ENCODE data around the gene HOXC6. TPM values are rescaled to one million over a fixed set of nuclear protein-coding genes. Genes with fewer than 3 reads are reported as not detected.

HOXC6 gene
- total RNA-seq, 1 donor from 2014 or later = not detected

DNA sequence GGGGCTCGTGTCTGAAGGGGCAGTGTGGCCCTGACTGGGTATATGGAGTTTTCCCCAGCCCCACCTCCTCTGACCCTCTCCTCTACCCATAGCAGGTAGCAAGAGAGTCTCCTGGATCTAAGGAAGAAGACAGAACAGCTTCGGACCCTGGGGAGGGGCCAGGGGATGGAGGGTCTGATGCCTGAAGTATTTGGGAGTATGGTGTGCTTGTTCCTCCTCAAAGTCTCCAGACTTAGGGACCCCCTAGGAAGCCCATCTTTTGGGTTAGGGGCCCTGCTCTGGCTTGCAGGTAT, 20.0 kb upstream of the HOXC6 start:
- TF ChIP-seq, protein P1, sequence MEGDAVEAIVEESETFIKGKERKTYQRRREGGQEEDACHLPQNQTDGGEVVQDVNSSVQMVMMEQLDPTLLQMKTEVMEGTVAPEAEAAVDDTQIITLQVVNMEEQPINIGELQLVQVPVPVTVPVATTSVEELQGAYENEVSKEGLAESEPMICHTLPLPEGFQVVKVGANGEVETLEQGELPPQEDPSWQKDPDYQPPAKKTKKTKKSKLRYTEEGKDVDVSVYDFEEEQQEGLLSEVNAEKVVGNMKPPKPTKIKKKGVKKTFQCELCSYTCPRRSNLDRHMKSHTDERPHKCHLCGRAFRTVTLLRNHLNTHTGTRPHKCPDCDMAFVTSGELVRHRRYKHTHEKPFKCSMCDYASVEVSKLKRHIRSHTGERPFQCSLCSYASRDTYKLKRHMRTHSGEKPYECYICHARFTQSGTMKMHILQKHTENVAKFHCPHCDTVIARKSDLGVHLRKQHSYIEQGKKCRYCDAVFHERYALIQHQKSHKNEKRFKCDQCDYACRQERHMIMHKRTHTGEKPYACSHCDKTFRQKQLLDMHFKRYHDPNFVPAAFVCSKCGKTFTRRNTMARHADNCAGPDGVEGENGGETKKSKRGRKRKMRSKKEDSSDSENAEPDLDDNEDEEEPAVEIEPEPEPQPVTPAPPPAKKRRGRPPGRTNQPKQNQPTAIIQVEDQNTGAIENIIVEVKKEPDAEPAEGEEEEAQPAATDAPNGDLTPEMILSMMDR (IDR thresholded peaks at IDR 0.05; ENCODE audit: insufficient read depth, low read length, severe bottlenecking) = no peak
- no peak for FAIRE-seq
- Histone ChIP-seq H3K27me3 (ENCODE audit: control insufficient read depth, insufficient read depth, low read length) (peaks cover 75% of the 10 kb centered on the region), H3K4me3 (ENCODE audit: low read depth, low read length) (no peak overlapping the region), H3K36me3 (ENCODE audit: control insufficient read depth, insufficient read depth, low read length) (no peaks in the 10 kb centered on the region)
- DNase-seq (ENCODE audit: low read depth) = no peak

DNA sequence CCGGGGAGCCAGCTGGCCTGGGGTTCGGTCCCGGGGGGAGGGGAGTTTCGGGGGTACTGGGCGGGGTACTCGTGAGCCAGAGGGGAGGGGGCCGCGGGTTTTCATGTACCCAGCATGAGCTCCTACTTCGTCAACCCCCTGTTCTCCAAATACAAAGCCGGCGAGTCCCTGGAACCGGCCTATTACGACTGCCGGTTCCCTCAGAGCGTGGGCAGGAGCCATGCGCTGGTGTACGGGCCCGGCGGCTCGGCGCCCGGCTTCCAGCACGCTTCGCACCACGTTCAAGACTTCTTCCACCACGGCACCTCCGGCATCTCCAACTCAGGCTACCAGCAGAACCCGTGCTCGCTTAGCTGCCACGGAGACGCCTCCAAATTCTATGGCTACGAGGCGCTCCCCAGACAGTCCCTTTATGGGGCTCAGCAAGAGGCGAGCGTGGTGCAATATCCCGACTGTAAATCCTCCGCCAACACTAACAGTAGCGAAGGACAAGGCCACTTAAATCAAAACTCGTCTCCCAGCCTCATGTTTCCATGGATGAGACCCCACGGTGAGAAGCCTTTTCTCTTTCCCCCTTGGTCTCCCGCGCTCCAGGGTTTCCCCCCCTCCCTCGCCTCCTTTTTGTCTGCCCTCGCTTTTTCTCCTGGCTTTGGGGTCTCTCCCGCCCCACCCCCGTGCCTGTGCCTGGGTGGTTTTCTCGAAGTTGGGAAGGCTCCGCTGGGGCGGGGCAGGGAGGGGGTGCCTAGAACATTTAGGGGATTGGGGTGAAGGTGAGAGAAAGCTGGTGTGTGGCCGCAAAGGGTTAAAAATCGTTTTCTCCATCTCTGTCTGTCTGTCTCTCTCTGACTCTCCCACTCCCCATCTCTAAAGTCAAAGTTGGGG, 18.8 kb upstream of the HOXC6 start:
- Histone ChIP-seq H3K27me3 (ENCODE audit: control insufficient read depth, insufficient read depth, low read length) (peaks cover 76% of the 10 kb centered on the region), H3K4me3 (ENCODE audit: low read depth, low read length) (no peak overlapping the region), H3K36me3 (ENCODE audit: control insufficient read depth, insufficient read depth, low read length) (no peaks in the 10 kb centered on the region)
- TF ChIP-seq, protein P1 (IDR thresholded peaks at IDR 0.05; ENCODE audit: insufficient read depth, low read length, severe bottlenecking) = no peak
- FAIRE-seq (no peak), DNase-seq (ENCODE audit: low read depth) (no peak)

DNA sequence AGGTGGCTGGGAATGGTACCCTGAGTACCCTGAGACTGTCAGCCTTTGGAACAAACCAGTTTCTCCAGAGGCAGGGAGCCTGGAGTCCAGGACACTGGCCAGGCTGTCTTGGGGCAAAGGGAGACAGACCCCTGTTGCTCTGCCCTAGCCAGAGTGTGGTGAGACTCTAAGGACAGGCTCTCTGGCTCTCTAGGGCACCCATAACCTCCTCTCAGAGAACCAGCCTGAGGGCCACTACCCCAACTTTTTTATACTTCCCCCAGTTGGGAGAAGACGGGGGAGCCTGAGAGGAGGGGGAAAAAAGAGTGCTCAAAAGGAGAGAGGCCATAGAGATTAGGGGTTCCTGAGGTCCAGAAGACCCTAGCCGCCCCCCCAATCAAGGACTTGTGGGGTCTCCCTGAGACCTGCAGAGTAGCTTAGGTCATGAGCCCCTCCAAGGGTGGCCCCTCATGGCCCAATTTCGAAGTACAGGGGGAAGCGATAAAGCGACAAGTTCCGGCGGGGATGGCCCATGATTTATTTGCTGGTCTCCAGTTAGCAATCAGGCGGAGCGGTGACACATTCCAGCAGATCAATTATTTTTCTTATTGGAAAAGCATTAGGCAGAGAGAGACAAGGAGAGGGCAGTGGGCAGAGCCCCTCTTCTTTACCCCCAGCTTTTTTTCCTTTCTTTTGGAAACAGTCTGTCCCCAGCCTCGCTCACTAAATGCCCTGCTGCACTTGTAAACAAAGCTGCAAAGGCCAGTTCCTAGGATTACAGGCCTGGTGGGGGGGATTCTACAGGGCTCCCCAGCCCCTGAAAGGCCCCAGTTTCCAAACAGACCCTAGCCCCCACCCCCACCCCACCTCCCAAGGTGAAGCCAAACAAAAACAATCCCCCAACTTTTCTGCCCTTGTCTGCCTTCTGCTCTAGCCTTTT, 17.9 kb upstream of the HOXC6 start:
- Histone ChIP-seq H3K4me3 (ENCODE audit: low read depth, low read length) (no peak overlapping the region), H3K27me3 (ENCODE audit: control insufficient read depth, insufficient read depth, low read length) (peaks cover 72% of the 10 kb centered on the region)
- no peak for FAIRE-seq

DNA sequence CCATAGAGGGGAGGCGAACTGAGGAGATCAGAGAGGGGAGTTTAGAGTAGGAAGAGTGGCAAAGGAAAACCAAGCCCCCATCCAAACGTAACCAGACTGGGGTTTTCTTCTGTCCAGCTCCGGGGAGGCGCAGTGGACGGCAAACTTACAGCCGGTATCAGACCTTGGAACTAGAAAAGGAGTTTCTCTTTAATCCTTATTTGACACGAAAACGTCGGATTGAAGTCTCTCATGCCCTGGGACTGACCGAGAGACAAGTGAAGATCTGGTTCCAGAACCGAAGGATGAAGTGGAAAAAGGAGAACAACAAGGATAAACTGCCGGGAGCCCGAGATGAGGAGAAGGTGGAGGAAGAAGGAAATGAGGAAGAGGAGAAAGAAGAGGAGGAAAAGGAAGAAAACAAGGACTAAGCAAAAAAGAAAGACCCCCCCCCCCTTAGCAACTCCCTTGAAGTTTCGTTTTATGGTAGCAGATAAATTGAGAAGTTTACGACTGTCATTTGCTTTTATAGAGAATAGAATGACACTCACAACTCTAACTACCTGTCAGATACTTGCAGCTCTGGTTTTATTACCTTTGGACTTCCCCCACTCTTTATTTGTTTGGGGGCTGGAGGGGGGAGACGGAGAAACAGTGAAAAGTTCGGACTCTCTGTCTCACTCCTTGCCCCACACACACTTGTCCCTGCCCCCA, 17.1 kb upstream of the HOXC6 start:
- H3K4me3 ChIP-seq (ENCODE audit: low read depth, low read length) = no peak overlapping the region
- DNase-seq (ENCODE audit: low read depth) (no peak), FAIRE-seq (no peak)
- H3K27me3 ChIP-seq (ENCODE audit: control insufficient read depth, insufficient read depth, low read length) = peaks cover 74% of the 10 kb centered on the region
- H3K36me3 ChIP-seq (ENCODE audit: control insufficient read depth, insufficient read depth, low read length) = no peaks in the 10 kb centered on the region
- TF ChIP-seq, protein P1 (IDR thresholded peaks at IDR 0.05; ENCODE audit: insufficient read depth, low read length, severe bottlenecking) = no peak

More for the DNA sequence above, 17.9 kb upstream of the HOXC6 start:
- H3K36me3 ChIP-seq (ENCODE audit: control insufficient read depth, insufficient read depth, low read length) = no peaks in the 10 kb centered on the region
- DNase-seq (ENCODE audit: low read depth) = no peak
- TF ChIP-seq, protein P1 (IDR thresholded peaks at IDR 0.05; ENCODE audit: insufficient read depth, low read length, severe bottlenecking) = no peak

DNA sequence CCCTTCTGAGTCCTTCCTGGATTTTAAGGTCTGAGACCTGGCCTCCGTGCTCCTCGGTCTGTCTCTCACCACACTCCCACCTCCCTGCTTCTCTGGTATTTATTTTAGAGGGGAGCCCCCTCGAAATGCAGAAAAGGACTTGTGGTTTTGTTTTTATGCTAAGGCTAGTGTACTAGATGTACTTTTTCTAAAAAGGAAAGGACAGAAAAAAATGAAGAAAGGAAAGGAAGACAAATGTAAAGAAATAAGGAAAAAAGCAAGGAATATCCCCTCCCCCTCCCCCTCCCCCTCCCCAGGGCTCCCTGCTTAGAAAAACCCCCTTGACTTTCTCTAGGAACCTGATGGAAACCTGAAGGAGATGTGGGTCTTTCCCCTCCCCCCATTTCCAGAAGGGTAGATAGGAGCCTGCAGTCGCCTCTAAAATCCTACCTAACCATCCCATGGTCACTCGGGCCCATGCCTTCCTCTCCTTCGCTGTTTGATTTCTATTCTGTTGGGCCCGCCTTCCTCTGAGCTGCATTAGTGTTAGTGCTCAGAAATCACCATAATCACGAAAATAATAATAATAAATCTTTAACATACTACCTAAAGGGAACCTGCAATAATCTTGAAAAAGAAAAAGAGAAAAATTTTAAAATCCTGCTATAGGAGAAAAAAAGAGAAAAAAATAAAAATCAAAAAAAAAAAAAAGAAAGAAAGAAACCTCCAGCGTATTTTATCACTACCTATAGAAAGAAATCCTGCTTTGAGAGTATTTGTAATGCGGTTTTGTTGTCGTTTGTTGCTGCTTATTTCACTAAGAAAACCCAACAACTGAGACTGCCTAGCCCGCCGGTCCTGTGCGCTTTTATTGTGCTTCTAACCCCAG, 16.3 kb upstream of the HOXC6 start:
- FAIRE-seq (no peak), DNase-seq (ENCODE audit: low read depth) (no peak)
- TF ChIP-seq, protein P1 (IDR thresholded peaks at IDR 0.05; ENCODE audit: insufficient read depth, low read length, severe bottlenecking) = no peak
- Histone ChIP-seq H3K36me3 (ENCODE audit: control insufficient read depth, insufficient read depth, low read length) (no peaks in the 10 kb centered on the region), H3K4me3 (ENCODE audit: low read depth, low read length) (no peak overlapping the region), H3K27me3 (ENCODE audit: control insufficient read depth, insufficient read depth, low read length) (peaks cover 71% of the 10 kb centered on the region)
